HCT116 (cell line): ENCODE data around the gene KPNA2. TPM values are rescaled to one million over a fixed set of nuclear protein-coding genes. Genes with fewer than 3 reads are reported as not detected.

ENCODE experiments used
- ATAC-seq: fragments of 200-7000 bp; cut with Tn5 transposase; 2 replicates; pipeline ENCODE4 v1.9.1; 2020; ENCODE audit warnings: mild to moderate bottlenecking, moderate library complexity
- Bru-seq: library from RNA; stranded (reverse); fragments of 400-500 nt; gene quantifications from one replicate; lab custom pipeline; 2021; lab: Mats Ljungman, UMichigan
- BruChase-seq, 2 experiments: library from RNA; stranded (reverse); fragments of 400-500 nt; gene quantifications; one replicate each; lab custom pipeline; 2021; lab: Mats Ljungman, UMichigan
- BruUV-seq: library from RNA; stranded (reverse); fragments of 400-500 nt; replicated peaks from 2 replicates; lab custom pipeline; 2021; lab: Mats Ljungman, UMichigan
- CTCF ChIA-PET: fragments of 300-600 bp; sonication (Branson Sonifier 250); formaldehyde crosslinking; loops from one replicate; lab custom pipeline; 2021; ENCODE audit warnings: antibody characterized with exemption; lab: Charles Lee
- POLR2A ChIA-PET: fragments of 300-600, 350-600 bp; sonication (Branson Sonifier 250); formaldehyde crosslinking; loops from one replicate; lab custom pipeline; 2021; ENCODE audit warnings: antibody characterized with exemption; lab: Charles Lee
- RAD21 ChIA-PET, 2 experiments: fragments of 300-600 bp; sonication (Branson Sonifier 250); formaldehyde crosslinking; loops; one replicate each; lab custom pipeline; 2023; ENCODE audit warnings: low total read pairs in 2 of 2; ENCODE audit not compliant: uncharacterized antibody in 2 of 2, unreplicated experiment in 2 of 2, low non-redundant PET in 1 of 2; lab: Charles Lee
- DNase-seq: peaks from one replicate; pipeline ENCODE4 v3.0.0-alpha.2; 2010; ENCODE audit warnings: low read depth, low spot score
- H2AFZ ChIP-seq: fragments of 200-600 bp; shearing (Covaris generic), sonication (generic); 2 replicates; pipeline ENCODE4 v1.6.1; 2017; ENCODE audit warnings: low read depth, mixed run types, mixed read lengths, antibody characterized with exemption, low read length; ENCODE audit not compliant: poor library complexity, severe bottlenecking
- H3K27ac ChIP-seq: 2 replicates; pipeline ENCODE4 v1.5.1; 2012; ENCODE audit warnings: low read depth, low read length
- H3K27me3 ChIP-seq: fragments of 200-600 bp; sonication (generic); 2 replicates; pipeline ENCODE4 v1.6.1; 2016; ENCODE audit warnings: mixed run types, low read length, mixed read lengths; ENCODE audit not compliant: insufficient read depth
- H3K36me3 ChIP-seq, 2 experiments: fragments of 200-500 bp in 1 of 2; fragments of 200-600 bp in 1 of 2; sonication (Bioruptor generic) in 1 of 2; sonication (generic) in 1 of 2; 2 replicates each; pipeline versions ENCODE4 v1.5.1 to v1.6.1; 2014 to 2016; ENCODE audit warnings: low read length in 2 of 2, inconsistent platforms in 1 of 2, mixed read lengths in 1 of 2, mixed run types in 1 of 2; ENCODE audit not compliant: insufficient read depth in 2 of 2, control insufficient read depth in 1 of 2
- H3K4me1 ChIP-seq, 2 experiments: fragments of 200-600 bp in 1 of 2; sonication (generic) in 1 of 2; 2 replicates each; pipeline versions ENCODE4 v1.5.1 to v1.6.1; 2012 to 2017; ENCODE audit warnings: low read length in 2 of 2, inconsistent platforms in 1 of 2, mild to moderate bottlenecking in 1 of 2, mixed read lengths in 1 of 2, mixed run types in 1 of 2, moderate library complexity in 1 of 2; ENCODE audit not compliant: insufficient read depth in 2 of 2, control insufficient read depth in 1 of 2
- H3K4me2 ChIP-seq: fragments of 200-600 bp; sonication (generic); 2 replicates; pipeline ENCODE4 v1.6.1; 2017; ENCODE audit warnings: mixed run types, low read length, mixed read lengths
- H3K4me3 ChIP-seq, 2 experiments: fragments of 200-600 bp in 1 of 2; sonication (generic) in 1 of 2; replicated peaks in 1 of 2; 2 replicates each; pipeline ENCODE4 v1.5.1; 2011 to 2016; ENCODE audit warnings: low read length in 2 of 2, control low read depth in 1 of 2, low read depth in 1 of 2, mild to moderate bottlenecking in 1 of 2, mixed read lengths in 1 of 2, mixed run types in 1 of 2
- H3K79me2 ChIP-seq: fragments of 200-600 bp; sonication (generic); 2 replicates; pipeline ENCODE4 v1.6.1; 2017; ENCODE audit warnings: mild to moderate bottlenecking, mixed run types, low read length, moderate library complexity, mixed read lengths; ENCODE audit not compliant: insufficient read depth
- H3K9ac ChIP-seq: fragments of 200-600 bp; sonication (generic); 2 replicates; pipeline ENCODE4 v1.6.1; 2016; ENCODE audit warnings: low read length, mixed read lengths
- H3K9me2 ChIP-seq: fragments of 200-600 bp; sonication (generic), shearing (Covaris generic); 2 replicates; pipeline ENCODE4 v1.6.1; 2017; ENCODE audit warnings: mixed run types, mild to moderate bottlenecking, moderate library complexity; ENCODE audit not compliant: insufficient read depth
- H3K9me3 ChIP-seq, 2 experiments: fragments of 200-500 bp in 1 of 2; fragments of 200-600 bp in 1 of 2; sonication (Bioruptor generic) in 1 of 2; sonication (generic) in 1 of 2; 2 replicates each; pipeline ENCODE4 v1.6.1; 2014 to 2017; ENCODE audit warnings: low read length in 2 of 2, mixed read lengths in 2 of 2, inconsistent platforms in 1 of 2, low read depth in 1 of 2, mild to moderate bottlenecking in 1 of 2, mixed run types in 1 of 2, moderate library complexity in 1 of 2; ENCODE audit not compliant: control insufficient read depth in 1 of 2, insufficient read depth in 1 of 2
- H4K20me1 ChIP-seq: fragments of 200-600 bp; sonication (generic), shearing (Covaris generic); 2 replicates; pipeline ENCODE4 v1.6.1; 2017; ENCODE audit warnings: mixed run types, mild to moderate bottlenecking, moderate library complexity; ENCODE audit not compliant: insufficient read depth
- CBX3 ChIP-seq: IDR thresholded peaks from 2 replicates; pipeline ENCODE4 v1.6.1; 2012; ENCODE audit warnings: low read depth
- CEBPB ChIP-seq: IDR thresholded peaks from 2 replicates; pipeline ENCODE4 v1.6.1; 2012; ENCODE audit warnings: low read depth
- EGR1 ChIP-seq: IDR thresholded peaks from 2 replicates; pipeline ENCODE4 v1.6.1; 2012; ENCODE audit warnings: low read depth
- ELF1 ChIP-seq: IDR thresholded peaks from 2 replicates; pipeline ENCODE4 v1.6.1; 2012; ENCODE audit warnings: low read depth, borderline replicate concordance
- EZH2 ChIP-seq: fragments of 200-600 bp; sonication (generic); IDR thresholded peaks from 2 replicates; pipeline ENCODE4 v1.6.1; 2017; ENCODE audit warnings: antibody characterized with exemption, mixed run types
- EZH2phosphoT487 ChIP-seq: fragments of 200-600 bp; IDR thresholded peaks from 2 replicates; pipeline ENCODE4 v1.6.1; 2018; ENCODE audit warnings: antibody characterized with exemption, borderline replicate concordance
- FOSL1 ChIP-seq: IDR thresholded peaks from 2 replicates; pipeline ENCODE4 v1.6.1; 2012; ENCODE audit warnings: low read depth
- JUND ChIP-seq: IDR thresholded peaks from 2 replicates; pipeline ENCODE4 v1.6.1; 2012
- POLR2A ChIP-seq: IDR thresholded peaks from 2 replicates; pipeline ENCODE4 v1.7.0; 2011; ENCODE audit warnings: borderline replicate concordance; ENCODE audit not compliant: insufficient read depth, insufficient read length; ENCODE audit errors: extremely low read depth
- POLR2AphosphoS5 ChIP-seq: IDR thresholded peaks from 2 replicates; pipeline ENCODE4 v1.6.1; 2011; ENCODE audit warnings: mild to moderate bottlenecking, low read depth, low read length, moderate library complexity
- RAD21 ChIP-seq: IDR thresholded peaks from 2 replicates; pipeline ENCODE4 v1.6.1; 2012; ENCODE audit warnings: low read depth, mild to moderate bottlenecking
- REST ChIP-seq: IDR thresholded peaks from 2 replicates; pipeline ENCODE4 v1.6.1; 2012; ENCODE audit warnings: low read depth
- SP1 ChIP-seq: IDR thresholded peaks from 2 replicates; pipeline ENCODE4 v1.6.1; 2012; ENCODE audit warnings: low read depth
- SRF ChIP-seq: IDR thresholded peaks from 2 replicates; pipeline ENCODE4 v1.6.1; 2012; ENCODE audit warnings: low read depth
- TCF7L2 ChIP-seq: IDR thresholded peaks from 2 replicates; pipeline ENCODE4 v1.7.0; 2011; ENCODE audit warnings: borderline replicate concordance, inconsistent platforms; ENCODE audit not compliant: insufficient read depth, insufficient read length; ENCODE audit errors: extremely low read depth
- YY1 ChIP-seq: IDR thresholded peaks from 2 replicates; pipeline ENCODE4 v1.6.1; 2011; ENCODE audit warnings: low read length, low read depth, moderate library complexity, mild to moderate bottlenecking; ENCODE audit not compliant: insufficient replicate concordance; ENCODE audit errors: extremely low read depth
- ZFX ChIP-seq: fragments of 450-650 bp; IDR thresholded peaks from 2 replicates; pipeline ENCODE4 v1.6.1; 2017
- intact Hi-C: fragments of 100-400 bp; cut with micrococcal nuclease; formaldehyde crosslinking; loops from 2 replicates; pipeline ENCODE4 v1.10.0; 2022
- long read RNA-seq: library from polyadenylated mRNA; unstranded; transcript quantifications from one replicate; pipeline ENCODE4 v2.0.0, GENCODE V29; 2021; ENCODE audit not compliant: unreplicated experiment
- polyA plus RNA-seq: library from polyadenylated mRNA; unstranded; fragments of >200 nt; gene quantifications from 2 replicates; pipeline ENCODE4 v1.2.1, GENCODE V29; 2012; ENCODE audit warnings: missing spikeins
- total RNA-seq: library from RNA; stranded (reverse); gene quantifications from one replicate; pipeline ENCODE4 v1.2.1, GENCODE V29; 2021; ENCODE audit not compliant: unreplicated experiment
- TF ChIP-seq, protein P1 (sequence below): IDR thresholded peaks from 2 replicates; pipeline ENCODE4 v1.6.1; 2012
- TF ChIP-seq, protein P2 (sequence below), 3 experiments: fragments of 200-600 bp in 1 of 3; sonication (generic) in 1 of 3; IDR thresholded peaks in 2 of 3; conservative IDR thresholded peaks in 1 of 3; 2 replicates each; pipeline ENCODE4 v1.5.1; 2012 to 2017; ENCODE audit warnings: low read depth in 2 of 3, low read length in 2 of 3, antibody characterized with exemption in 1 of 3, borderline replicate concordance in 1 of 3, control low read depth in 1 of 3, mild to moderate bottlenecking in 1 of 3, mixed read lengths in 1 of 3, mixed run types in 1 of 3, moderate library complexity in 1 of 3; ENCODE audit not compliant: insufficient read depth in 1 of 3

KPNA2 gene
- total RNA-seq, result 330 TPM
- 213 and 301 TPM in 2 replicates for polyA plus RNA-seq
- percentile 99 among the genes with signal in this experiment for Bru-seq, nascent RNA
- percentile 97 among the genes with signal in this experiment for BruChase-seq, experiment 1, labeled RNA remaining after a 6-hour chase
- BruChase-seq, experiment 2, labeled RNA remaining after a 2-hour chase, result percentile 99 among the genes with signal in this experiment
- long read RNA-seq, transcript KPNA2-201 (11 exons, 2,181 nt), result major isoform, 600 of 652 reads
- long read RNA-seq, partial matches to known transcripts, result 36 of 652 reads
- long read RNA-seq, other reads (novel, unspliced or antisense), result 13 of 652 reads

DNA sequence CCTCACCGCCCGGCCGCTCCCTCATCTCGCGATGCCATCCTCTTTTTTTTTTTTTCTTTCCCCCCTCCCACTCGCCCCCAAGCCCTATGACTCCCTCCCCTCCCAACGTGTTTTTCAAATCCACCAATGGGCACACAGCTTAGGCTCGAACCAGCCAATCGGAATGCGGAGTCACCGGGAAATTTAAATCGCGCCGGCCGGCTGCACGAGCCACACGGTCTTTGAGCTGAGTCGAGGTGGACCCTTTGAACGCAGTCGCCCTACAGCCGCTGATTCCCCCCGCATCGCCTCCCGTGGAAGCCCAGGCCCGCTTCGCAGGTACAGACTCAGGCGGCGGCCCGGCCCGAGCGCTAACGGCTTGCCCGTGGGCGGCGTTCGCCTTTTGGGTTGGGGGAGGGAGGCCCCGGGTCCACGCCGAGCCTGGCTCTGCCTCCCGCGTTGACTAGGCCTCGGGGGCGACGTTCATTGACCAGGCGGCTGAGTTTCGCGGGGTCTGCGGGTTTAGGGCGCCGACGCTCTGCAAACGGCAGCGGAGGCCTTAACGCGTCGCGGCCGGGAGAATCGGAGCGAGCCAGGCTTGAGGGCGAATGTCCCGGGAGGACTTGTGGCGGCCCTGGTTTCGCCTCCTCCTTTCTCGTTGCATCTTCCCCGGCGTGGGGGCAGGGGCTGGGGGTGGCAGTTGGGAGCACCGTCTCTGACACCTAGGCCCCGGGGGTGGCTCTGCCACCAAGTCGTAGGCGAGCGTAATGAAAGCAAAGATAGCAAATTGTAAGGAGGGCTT lies at the start of gene KPNA2:
Gene KPNA2 (plus strand): TSS at position 213 of the 781 bp plus-strand sequence. CDS start 1,398 bp downstream, outside the sequence.
- intact Hi-C loops, result loop anchor here (1.0 kb wide), 1 partner anchor 16 kb away; no protein-coding TSS in a partner anchor
- CTCF ChIA-PET, result interaction anchor here (1.0 kb wide), 1 partner anchor 14 kb away, joined by 4 read pairs; no protein-coding TSS in a partner anchor
- DNase-seq, result peak; percentile 99
- no peak for TF ChIP-seq CBX3
- TF ChIP-seq CEBPB, result no peak
- TF ChIP-seq SRF, result no peak
- TF ChIP-seq POLR2A, result peak; percentile 92
- no peak for TF ChIP-seq EZH2
- no peak for TF ChIP-seq RAD21
- TF ChIP-seq EGR1, result peak; percentile 71
- TF ChIP-seq REST, result no peak
- TF ChIP-seq, protein P1, sequence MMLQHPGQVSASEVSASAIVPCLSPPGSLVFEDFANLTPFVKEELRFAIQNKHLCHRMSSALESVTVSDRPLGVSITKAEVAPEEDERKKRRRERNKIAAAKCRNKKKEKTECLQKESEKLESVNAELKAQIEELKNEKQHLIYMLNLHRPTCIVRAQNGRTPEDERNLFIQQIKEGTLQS, result no peak
- TF ChIP-seq ZFX, result peak; percentile 99
- no peak for TF ChIP-seq ELF1
- peak; percentile 96 for TF ChIP-seq SP1
- no peak for TF ChIP-seq FOSL1
- TF ChIP-seq, protein P2, sequence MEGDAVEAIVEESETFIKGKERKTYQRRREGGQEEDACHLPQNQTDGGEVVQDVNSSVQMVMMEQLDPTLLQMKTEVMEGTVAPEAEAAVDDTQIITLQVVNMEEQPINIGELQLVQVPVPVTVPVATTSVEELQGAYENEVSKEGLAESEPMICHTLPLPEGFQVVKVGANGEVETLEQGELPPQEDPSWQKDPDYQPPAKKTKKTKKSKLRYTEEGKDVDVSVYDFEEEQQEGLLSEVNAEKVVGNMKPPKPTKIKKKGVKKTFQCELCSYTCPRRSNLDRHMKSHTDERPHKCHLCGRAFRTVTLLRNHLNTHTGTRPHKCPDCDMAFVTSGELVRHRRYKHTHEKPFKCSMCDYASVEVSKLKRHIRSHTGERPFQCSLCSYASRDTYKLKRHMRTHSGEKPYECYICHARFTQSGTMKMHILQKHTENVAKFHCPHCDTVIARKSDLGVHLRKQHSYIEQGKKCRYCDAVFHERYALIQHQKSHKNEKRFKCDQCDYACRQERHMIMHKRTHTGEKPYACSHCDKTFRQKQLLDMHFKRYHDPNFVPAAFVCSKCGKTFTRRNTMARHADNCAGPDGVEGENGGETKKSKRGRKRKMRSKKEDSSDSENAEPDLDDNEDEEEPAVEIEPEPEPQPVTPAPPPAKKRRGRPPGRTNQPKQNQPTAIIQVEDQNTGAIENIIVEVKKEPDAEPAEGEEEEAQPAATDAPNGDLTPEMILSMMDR (IDR thresholded peaks at IDR 0.05 in 2 of 3, conservative IDR thresholded peaks at IDR 0.05 in 1 of 3; ENCODE audit: borderline replicate concordance in 1 of 3, insufficient read depth in 1 of 3, low read depth in 2 of 3, low read length in 2 of 3), result no peak
- TF ChIP-seq TCF7L2, result peak; percentile 70
- TF ChIP-seq EZH2phosphoT487, result no peak
- peak; percentile 71 for TF ChIP-seq YY1
- TF ChIP-seq JUND, result no peak
- peak; percentile 90 for TF ChIP-seq POLR2AphosphoS5

More for the DNA sequence above, at the start of gene KPNA2:
- Histone ChIP-seq H2AFZ (peak within 1 kb of the TSS; percentile 2), H3K9me3 (no peaks in the 10 kb centered on the region), H3K9me2 (no peaks in the 10 kb centered on the region), H3K36me3 (peaks cover 28 to 39% of the 10 kb centered on the region in 2 experiments), H3K4me1 (peaks cover 17 to 22% of the 10 kb centered on the region in 2 experiments), H3K27ac (peak within 1 kb of the TSS; percentile 89), H3K79me2 (peaks cover 50% of the 10 kb centered on the region), H3K9ac (peak within 1 kb of the TSS; percentile 98), H3K4me3 (peak within 1 kb of the TSS; percentile 86 to 92), H3K4me2 (peak within 1 kb of the TSS; percentile 88), H4K20me1 (peaks cover 18% of the 10 kb centered on the region; the same call in 1 of the 2 replicates), H3K27me3 (no peaks in the 10 kb centered on the region)
- RAD21 ChIA-PET, result no interaction called here
- peak; percentile 87 for ATAC-seq
- POLR2A ChIA-PET, result interaction anchor here (0.6 to 1.8 kb wide), 12 partner anchors 13 to 474 kb away, joined by 3 to 6 read pairs (median 4); partner anchors contain the start of gene BPTF
- BruUV-seq, result no TSS peak
